Measurements from ENCODE around the gene DMAC2L. TPM values are rescaled to one million over a fixed set of nuclear protein-coding genes. Genes with fewer than 3 reads are reported as not detected.
A peak's percentile ranks its signal among the peaks of the same experiment; 100 is the strongest.

The DMAC2L gene
- total RNA-seq, 1 experiment from 2014 or later: 8.9 TPM

DNA sequence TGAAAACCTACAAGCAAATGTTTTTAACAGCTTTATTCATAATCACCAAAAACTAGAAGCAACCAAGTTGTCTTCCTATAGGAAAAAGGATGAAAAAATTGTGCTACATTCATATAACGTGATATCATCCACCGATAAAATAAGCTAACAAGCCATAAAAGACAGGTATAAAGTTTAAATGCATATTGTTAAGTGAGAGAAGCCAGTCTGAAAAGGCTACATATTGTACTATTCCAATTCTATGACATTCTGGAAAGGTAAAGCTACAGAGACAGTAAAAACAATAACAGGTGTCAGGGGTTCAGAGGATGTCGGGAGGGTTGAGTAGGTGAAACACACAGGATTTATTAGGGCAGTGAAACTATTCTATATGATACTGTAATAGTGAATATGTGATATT lies 61.8 kb downstream of the DMAC2L start:
- no peaks in the 10 kb centered on the region for H3K27me3 ChIP-seq (ENCODE audit: insufficient read depth, low read length)
- POLR2A ChIA-PET: no interaction called here

DNA sequence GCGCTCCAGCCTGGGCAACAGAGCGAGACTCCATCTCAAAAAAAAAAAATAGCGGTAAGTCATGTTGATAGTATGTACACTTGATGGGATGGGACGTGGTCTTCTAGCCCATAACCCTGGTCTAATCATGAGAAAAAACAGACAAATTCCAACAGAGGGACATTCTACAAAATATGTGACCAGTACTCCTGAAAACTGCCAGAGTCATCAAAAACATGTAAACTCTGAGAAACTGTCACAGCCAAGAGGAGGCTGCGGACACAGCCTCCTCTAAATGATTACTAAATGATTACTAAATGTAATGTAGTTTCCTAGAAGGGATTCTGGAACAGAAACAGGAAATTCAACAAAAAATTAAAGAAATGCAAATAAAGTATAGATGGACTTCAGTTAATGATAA lies 63.6 kb downstream of the DMAC2L start:
- CTCF ChIA-PET: no interaction called here
- TF ChIP-seq SIN3A (IDR thresholded peaks at IDR 0.05; ENCODE audit: low read depth) (no peak), JUND (IDR thresholded peaks at IDR 0.05) (no peak)
- POLR2A ChIA-PET: no interaction called here

More for the DNA sequence above, 61.8 kb downstream of the DMAC2L start:
- no peaks in the 10 kb centered on the region for H3K36me3 ChIP-seq (ENCODE audit: control insufficient read depth in 1 of 2, insufficient read depth in 2 of 2, low read length in 2 of 2)
- no peaks in the 10 kb centered on the region for H3K4me1 ChIP-seq (ENCODE audit: control insufficient read depth in 1 of 2, insufficient read depth in 2 of 2, low read length in 2 of 2)
- DNase-seq (ENCODE audit: low read depth, low spot score): no peak
- no peak overlapping the region for H3K4me3 ChIP-seq (replicated peaks in 1 of 2; ENCODE audit: low read depth in 1 of 2, low read length in 2 of 2)
- H3K9ac ChIP-seq (ENCODE audit: low read length): no peak overlapping the region
- ChIA-PET RAD21 (ENCODE audit: low non-redundant PET in 1 of 2, low total read pairs in 2 of 2, uncharacterized antibody in 2 of 2, unreplicated experiment in 2 of 2) (no interaction called here), CTCF (no interaction called here)
- no peak overlapping the region for H2AFZ ChIP-seq (ENCODE audit: low read depth, low read length, poor library complexity, severe bottlenecking)
- TF ChIP-seq YY1 (IDR thresholded peaks at IDR 0.05; ENCODE audit: extremely low read depth, insufficient replicate concordance, low read depth, low read length) (no peak), EZH2phosphoT487 (IDR thresholded peaks at IDR 0.05; ENCODE audit: borderline replicate concordance) (no peak)
- H3K79me2 ChIP-seq (ENCODE audit: insufficient read depth, low read length): no peaks in the 10 kb centered on the region
- no TSS peak for BruUV-seq (replicated peaks)
- H3K9me2 ChIP-seq (ENCODE audit: insufficient read depth): no peaks in the 10 kb centered on the region
- H4K20me1 ChIP-seq (ENCODE audit: insufficient read depth): no peaks in the 10 kb centered on the region
- ATAC-seq: no peak
- no peaks in the 10 kb centered on the region for H3K9me3 ChIP-seq (ENCODE audit: control insufficient read depth in 1 of 2, insufficient read depth in 1 of 2, low read depth in 1 of 2, low read length in 2 of 2)
- intact Hi-C loops (cut with micrococcal nuclease): no loop called here
- H3K4me2 ChIP-seq (ENCODE audit: low read length): no peak overlapping the region
- H3K27ac ChIP-seq (ENCODE audit: low read depth, low read length): no peak overlapping the region

More for the DNA sequence above, 63.6 kb downstream of the DMAC2L start:
- H3K4me1 ChIP-seq (ENCODE audit: control insufficient read depth in 1 of 2, insufficient read depth in 2 of 2, low read length in 2 of 2): no peaks in the 10 kb centered on the region
- no peaks in the 10 kb centered on the region for H3K9me2 ChIP-seq (ENCODE audit: insufficient read depth)
- no peaks in the 10 kb centered on the region for H3K79me2 ChIP-seq (ENCODE audit: insufficient read depth, low read length)
- no peaks in the 10 kb centered on the region for H3K9me3 ChIP-seq (ENCODE audit: control insufficient read depth in 1 of 2, insufficient read depth in 1 of 2, low read depth in 1 of 2, low read length in 2 of 2)
- no TSS peak for BruUV-seq (replicated peaks)
- DNase-seq (ENCODE audit: low read depth, low spot score): no peak
- no peaks in the 10 kb centered on the region for H3K36me3 ChIP-seq (ENCODE audit: control insufficient read depth in 1 of 2, insufficient read depth in 2 of 2, low read length in 2 of 2)
- no peaks in the 10 kb centered on the region for H3K27me3 ChIP-seq (ENCODE audit: insufficient read depth, low read length)
- no peaks in the 10 kb centered on the region for H4K20me1 ChIP-seq (ENCODE audit: insufficient read depth)
- RAD21 ChIA-PET (ENCODE audit: low non-redundant PET in 1 of 2, low total read pairs in 2 of 2, uncharacterized antibody in 2 of 2, unreplicated experiment in 2 of 2): no interaction called here
- H3K9ac ChIP-seq (ENCODE audit: low read length): no peak overlapping the region
- intact Hi-C loops (cut with micrococcal nuclease): no loop called here
- no peak overlapping the region for H3K27ac ChIP-seq (ENCODE audit: low read depth, low read length)
- no peak overlapping the region for H3K4me3 ChIP-seq (replicated peaks in 1 of 2; ENCODE audit: low read depth in 1 of 2, low read length in 2 of 2)
- no peak overlapping the region for H3K4me2 ChIP-seq (ENCODE audit: low read length)
- H2AFZ ChIP-seq (ENCODE audit: low read depth, low read length, poor library complexity, severe bottlenecking): no peak overlapping the region
- ATAC-seq: no peak

Small RNA genes within 50 kb of the gene (microRNA-seq; reads per million reads assigned to microRNA genes)
- 4.8 reads per million, percentile 9 among the genes with 10 or more reads in this experiment for gene MIR4504 (ENCODE audit: borderline number of aligned reads)

Other genes starting within 250 kb of the DMAC2L start
- gene VCPKMT, start 195.8 kb upstream of the DMAC2L start, total RNA-seq (2021; ENCODE audit: unreplicated experiment): 9.7 TPM
- gene SOS2, start 80.7 kb upstream of the DMAC2L start, total RNA-seq (2021; ENCODE audit: unreplicated experiment): 11.7 TPM
- gene L2HGDH, start 95 bp upstream of the DMAC2L start, total RNA-seq (2021; ENCODE audit: unreplicated experiment): 16.9 TPM
- gene CDKL1, start 84.6 kb downstream of the DMAC2L start, total RNA-seq (2021; ENCODE audit: unreplicated experiment): 7.1 TPM
- 39.1 TPM for gene MAP4K5, start 220.2 kb downstream of the DMAC2L start, total RNA-seq (2021; ENCODE audit: unreplicated experiment)
- gene ATL1, start 247.8 kb downstream of the DMAC2L start, total RNA-seq (2021; ENCODE audit: unreplicated experiment): 1.4 TPM